SU-DHL-6 (cell line): ENCODE results near the gene STARD9.

Source experiments
- CTCF ChIP-seq: fragments of 200-600 bp; sonication (generic); IDR thresholded peaks from one replicate; pipeline ENCODE4 v1.5.1; 2017; ENCODE audit warnings: antibody characterized with exemption, mild to moderate bottlenecking, low read length, moderate library complexity; ENCODE audit not compliant: insufficient read depth, poor library complexity, severe bottlenecking
- EZH2phosphoT487 ChIP-seq: fragments of 200-600 bp; sonication (generic), shearing (Covaris generic); conservative IDR thresholded peaks from 2 replicates; pipeline ENCODE4 v1.6.1; 2018; ENCODE audit warnings: mild to moderate bottlenecking, antibody characterized with exemption, low read length, moderate library complexity, mixed read lengths

- TF ChIP-seq CTCF (no peak), EZH2phosphoT487 (no peak)
Measured at GRCh38 chr15:42595626-42596240, 20.3 kb downstream of the STARD9 start.
